Measurements from ENCODE around the gene SYNM. TPM values are rescaled to one million over a fixed set of nuclear protein-coding genes. Genes with fewer than 3 reads are reported as not detected.
A peak's percentile ranks its signal among the peaks of the same experiment; 100 is the strongest.
"Not testable (repeated sequence)": the region's sequence is repeated elsewhere in the genome, so short reads cannot be mapped to it uniquely, and the experiment has no call there.

The SYNM gene
- total RNA-seq, 1 donor from 2014 or later: 0.55 TPM

DNA sequence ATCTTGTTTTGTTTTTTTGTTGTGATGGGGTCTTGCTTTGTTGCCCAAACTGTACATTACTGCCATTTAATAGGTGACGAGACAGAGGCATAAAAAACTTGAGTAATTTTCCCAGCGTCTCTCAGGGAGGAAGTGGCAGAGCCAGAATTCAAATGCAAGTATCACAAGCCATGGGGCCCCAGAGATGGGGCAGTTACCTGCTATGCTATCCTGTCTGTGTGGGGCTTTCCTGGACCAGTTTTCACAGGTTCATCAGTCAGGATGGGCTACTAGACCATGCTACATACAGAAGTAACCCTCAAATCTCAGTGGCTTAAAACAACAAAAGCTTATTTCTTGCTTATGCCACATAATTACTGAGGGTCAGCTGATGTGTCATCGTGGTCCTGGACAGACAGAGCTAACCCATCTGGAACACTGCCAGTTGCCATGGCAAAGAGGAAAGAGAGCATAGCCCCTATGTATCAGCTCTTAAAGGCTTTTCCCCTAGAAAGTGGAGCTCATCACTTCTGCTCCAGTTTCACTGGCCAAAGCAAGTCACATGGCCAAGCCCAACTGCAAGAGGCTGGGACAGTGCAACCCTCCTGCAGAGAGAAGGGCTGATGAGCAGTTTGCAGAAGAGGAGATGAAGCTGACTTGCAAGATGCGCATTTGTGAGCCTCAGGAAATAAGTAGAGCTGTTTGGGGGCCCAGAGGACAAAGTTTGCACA is 31.7 kb upstream of the SYNM start:
- no peak for DNase-seq (ENCODE audit: low spot score)
- Mint-ChIP-seq H3K27me3 (ENCODE audit: low read depth) (peaks cover 3% of the 10 kb centered on the region), H3K36me3 (ENCODE audit: low read depth) (no peaks in the 10 kb centered on the region), H3K4me3 (ENCODE audit: low read depth) (no peak overlapping the region), H3K9me3 (no peaks in the 10 kb centered on the region), H3K27ac (no peak overlapping the region), H3K4me1 (ENCODE audit: low read depth) (peaks cover 2% of the 10 kb centered on the region)
- intact Hi-C loops (cut with micrococcal nuclease): no loop called here

DNA sequence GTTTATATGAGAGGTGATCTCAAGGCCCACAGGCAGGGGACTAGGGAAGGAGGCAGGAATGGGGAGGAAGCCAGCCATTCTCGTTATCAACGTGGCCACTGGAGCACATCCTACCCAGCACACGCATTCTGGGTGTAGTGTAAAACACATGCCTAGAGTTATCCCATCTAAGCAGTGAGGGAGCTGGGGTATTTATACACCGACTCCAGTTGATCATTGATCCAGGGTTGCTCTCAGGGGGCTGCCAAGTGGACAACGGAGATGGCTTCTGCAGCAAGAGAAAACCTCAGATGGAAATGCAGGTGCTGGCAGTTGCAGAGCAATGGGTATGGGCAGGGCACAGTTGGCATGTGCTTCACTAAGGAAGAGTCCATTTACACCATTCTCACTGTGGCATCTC is 30.4 kb upstream of the SYNM start:
- no peaks in the 10 kb centered on the region for H3K9me3 Mint-ChIP-seq
- H3K4me3 Mint-ChIP-seq (ENCODE audit: low read depth): no peak overlapping the region
- H3K27ac Mint-ChIP-seq: no peak overlapping the region
- peaks cover 2% of the 10 kb centered on the region for H3K4me1 Mint-ChIP-seq (ENCODE audit: low read depth)
- H3K27me3 Mint-ChIP-seq (ENCODE audit: low read depth): peaks cover 10% of the 10 kb centered on the region
- no peak for DNase-seq (ENCODE audit: low spot score)
- no peaks in the 10 kb centered on the region for H3K36me3 Mint-ChIP-seq (ENCODE audit: low read depth)
- intact Hi-C loops (cut with micrococcal nuclease): no loop called here

GRCh38 chr15:99075059-99075652 is 29.7 kb upstream of the SYNM start:
- intact Hi-C loops (cut with micrococcal nuclease): loop anchor here (5.0 kb wide), 1 partner anchor 423 kb away; no protein-coding TSS in a partner anchor
- not testable (repeated sequence) for H3K27ac Mint-ChIP-seq; H3K9me3 Mint-ChIP-seq; DNase-seq (ENCODE audit: low spot score); H3K4me3 Mint-ChIP-seq (ENCODE audit: low read depth); H3K36me3 Mint-ChIP-seq (ENCODE audit: low read depth); H3K4me1 Mint-ChIP-seq (ENCODE audit: low read depth)
- peaks cover 13% of the 10 kb centered on the region for H3K27me3 Mint-ChIP-seq (ENCODE audit: low read depth)

- intact Hi-C loops (cut with micrococcal nuclease): loop anchor here (1.0 to 5.0 kb wide), 3 partner anchors 424 to 634 kb away; no protein-coding TSS in a partner anchor
- Mint-ChIP-seq H3K9me3 (no peaks in the 10 kb centered on the region), H3K27me3 (ENCODE audit: low read depth) (peaks cover 17% of the 10 kb centered on the region), H3K4me1 (ENCODE audit: low read depth) (peaks cover 2% of the 10 kb centered on the region), H3K4me3 (ENCODE audit: low read depth) (no peak overlapping the region), H3K36me3 (ENCODE audit: low read depth) (no peaks in the 10 kb centered on the region), H3K27ac (no peak overlapping the region)
- no peak for DNase-seq (ENCODE audit: low spot score)
Measured at GRCh38 chr15:99076109-99076508, 28.8 kb upstream of the SYNM start.

DNA sequence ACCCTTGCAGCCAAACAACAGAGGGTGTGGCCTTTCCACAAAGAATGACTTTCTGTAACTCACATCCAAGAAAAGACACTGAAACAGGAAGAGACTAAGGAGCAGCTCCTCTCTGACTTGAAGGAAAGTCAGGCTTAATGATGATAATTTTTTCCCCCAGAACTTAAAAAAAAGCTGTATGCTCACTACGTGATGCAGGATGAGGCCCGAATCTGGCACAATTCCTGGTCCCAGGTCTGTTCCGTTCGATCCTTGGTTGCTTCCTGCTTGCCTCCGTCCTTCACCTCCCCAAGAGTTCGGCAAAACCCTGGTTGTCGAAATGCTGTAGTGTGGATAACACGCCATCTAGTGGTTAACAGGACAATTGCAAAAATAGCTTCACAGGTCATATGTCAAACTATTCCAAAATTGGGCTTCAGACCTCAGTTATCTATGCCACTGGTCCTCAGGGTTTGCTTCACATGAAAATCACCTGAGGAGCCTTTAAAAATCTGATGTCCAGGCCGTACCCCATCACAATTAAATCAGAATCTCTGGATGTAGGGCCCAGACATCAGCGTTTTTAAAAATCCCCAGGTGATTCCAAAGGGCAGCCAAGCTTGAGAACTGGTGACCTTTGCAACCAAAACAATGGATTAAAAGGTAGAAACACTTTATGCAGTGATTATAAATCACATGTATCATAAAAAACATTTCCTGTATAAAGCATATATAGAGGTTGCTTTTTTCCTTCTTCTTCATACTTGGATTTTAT is 28.1 kb upstream of the SYNM start:
- no peak overlapping the region for H3K27ac Mint-ChIP-seq
- no peaks in the 10 kb centered on the region for H3K36me3 Mint-ChIP-seq (ENCODE audit: low read depth)
- H3K9me3 Mint-ChIP-seq: no peaks in the 10 kb centered on the region
- peak overlapping the region; percentile 73 for H3K4me3 Mint-ChIP-seq (ENCODE audit: low read depth)
- DNase-seq (ENCODE audit: low spot score): peak; percentile 24
- H3K4me1 Mint-ChIP-seq (ENCODE audit: low read depth): peaks cover 2% of the 10 kb centered on the region
- intact Hi-C loops (cut with micrococcal nuclease): loop anchor here (1.0 to 5.0 kb wide), 3 partner anchors 424 to 634 kb away; no protein-coding TSS in a partner anchor
- H3K27me3 Mint-ChIP-seq (ENCODE audit: low read depth): peaks cover 22% of the 10 kb centered on the region

- no peak for DNase-seq (ENCODE audit: low spot score)
- no peaks in the 10 kb centered on the region for H3K4me1 Mint-ChIP-seq (ENCODE audit: low read depth)
- intact Hi-C loops (cut with micrococcal nuclease): no loop called here
- H3K27ac Mint-ChIP-seq: no peak overlapping the region
- no peak overlapping the region for H3K4me3 Mint-ChIP-seq (ENCODE audit: low read depth)
- H3K36me3 Mint-ChIP-seq (ENCODE audit: low read depth): no peaks in the 10 kb centered on the region
- H3K9me3 Mint-ChIP-seq: no peaks in the 10 kb centered on the region
- H3K27me3 Mint-ChIP-seq (ENCODE audit: low read depth): peaks cover 30% of the 10 kb centered on the region
Measured at GRCh38 chr15:99082798-99083197, 22.1 kb upstream of the SYNM start.

- H3K9me3 Mint-ChIP-seq: no peaks in the 10 kb centered on the region
- H3K4me1 Mint-ChIP-seq (ENCODE audit: low read depth): peaks cover 1% of the 10 kb centered on the region
- intact Hi-C loops (cut with micrococcal nuclease): no loop called here
- DNase-seq (ENCODE audit: low spot score): no peak
- H3K4me3 Mint-ChIP-seq (ENCODE audit: low read depth): no peak overlapping the region
- no peaks in the 10 kb centered on the region for H3K36me3 Mint-ChIP-seq (ENCODE audit: low read depth)
- no peak overlapping the region for H3K27ac Mint-ChIP-seq
- H3K27me3 Mint-ChIP-seq (ENCODE audit: low read depth): peaks cover 22% of the 10 kb centered on the region
Measured at GRCh38 chr15:99084965-99085364, 19.9 kb upstream of the SYNM start.

DNA sequence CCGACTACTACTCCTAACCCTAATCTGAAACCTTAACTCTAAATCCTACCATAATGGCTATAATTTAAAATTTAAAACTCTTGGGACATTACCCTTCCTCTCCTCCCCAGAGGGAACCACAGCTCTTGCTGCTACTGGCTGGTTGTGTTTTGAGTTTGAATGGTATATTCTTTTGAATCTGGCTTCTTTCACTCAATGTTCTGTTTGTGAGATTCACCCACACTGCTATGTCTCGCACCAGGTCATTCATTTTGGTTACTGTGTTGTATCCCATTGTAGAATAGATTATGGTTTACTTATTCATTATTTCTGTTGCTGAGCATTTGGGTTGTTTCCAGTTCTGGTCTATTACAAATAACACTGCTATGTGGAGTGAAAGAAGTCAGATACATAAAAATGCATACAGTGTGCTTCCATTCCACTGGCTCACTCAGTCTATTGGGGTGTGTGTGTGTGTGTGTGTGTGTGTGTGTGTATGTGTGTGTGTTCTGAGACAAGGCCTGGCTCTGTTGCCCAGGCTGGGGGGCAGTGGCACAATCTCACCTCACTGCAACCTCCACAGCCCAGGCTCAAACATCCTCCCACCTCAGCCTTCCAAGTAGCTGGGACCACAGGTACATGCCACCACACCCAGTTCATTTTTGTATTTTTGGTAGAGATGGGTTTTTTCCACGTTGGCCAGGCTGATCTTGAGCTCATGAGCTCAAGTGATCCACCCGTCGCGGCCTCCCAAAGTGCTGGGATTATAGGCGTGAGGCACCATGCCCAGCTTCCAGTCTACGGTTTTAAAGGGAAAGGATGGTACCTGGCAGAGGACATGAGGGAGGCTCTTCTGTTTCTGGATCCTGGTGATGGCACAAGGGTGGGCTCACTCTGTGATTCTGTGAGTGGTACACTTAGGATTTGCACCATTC is 19.2 kb upstream of the SYNM start:
- H3K9me3 Mint-ChIP-seq: no peaks in the 10 kb centered on the region
- DNase-seq (ENCODE audit: low spot score): no peak
- peaks cover 26% of the 10 kb centered on the region for H3K27me3 Mint-ChIP-seq (ENCODE audit: low read depth)
- no peaks in the 10 kb centered on the region for H3K36me3 Mint-ChIP-seq (ENCODE audit: low read depth)
- no peak overlapping the region for H3K4me3 Mint-ChIP-seq (ENCODE audit: low read depth)
- peaks cover 6% of the 10 kb centered on the region for H3K4me1 Mint-ChIP-seq (ENCODE audit: low read depth)
- intact Hi-C loops (cut with micrococcal nuclease): no loop called here
- H3K27ac Mint-ChIP-seq: no peak overlapping the region

DNA sequence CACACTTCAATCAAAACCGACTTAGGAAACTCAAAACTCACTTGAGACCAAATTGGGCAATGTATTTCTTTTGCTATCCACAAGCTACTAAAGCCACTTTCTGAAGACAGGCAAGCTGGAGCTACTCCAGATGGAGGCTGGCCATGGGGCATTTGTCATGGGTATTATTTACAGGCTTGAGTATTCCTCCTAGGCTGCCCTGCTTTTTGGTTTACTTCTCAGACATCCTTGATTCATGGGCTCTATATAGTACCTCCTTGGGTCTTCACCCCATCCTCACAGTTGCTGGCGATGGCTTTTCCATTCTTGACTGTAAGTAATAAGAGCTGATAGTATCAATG is 18.6 kb upstream of the SYNM start:
- peaks cover 6% of the 10 kb centered on the region for H3K4me1 Mint-ChIP-seq (ENCODE audit: low read depth)
- H3K27ac Mint-ChIP-seq: no peak overlapping the region
- no peaks in the 10 kb centered on the region for H3K9me3 Mint-ChIP-seq
- H3K27me3 Mint-ChIP-seq (ENCODE audit: low read depth): peaks cover 21% of the 10 kb centered on the region
- intact Hi-C loops (cut with micrococcal nuclease): no loop called here
- no peak overlapping the region for H3K4me3 Mint-ChIP-seq (ENCODE audit: low read depth)
- no peaks in the 10 kb centered on the region for H3K36me3 Mint-ChIP-seq (ENCODE audit: low read depth)
- no peak for DNase-seq (ENCODE audit: low spot score)

- DNase-seq (ENCODE audit: low spot score): no peak
- H3K27ac Mint-ChIP-seq: no peak overlapping the region
- H3K4me1 Mint-ChIP-seq (ENCODE audit: low read depth): peaks cover 6% of the 10 kb centered on the region
- H3K9me3 Mint-ChIP-seq: no peaks in the 10 kb centered on the region
- peaks cover 14% of the 10 kb centered on the region for H3K27me3 Mint-ChIP-seq (ENCODE audit: low read depth)
- intact Hi-C loops (cut with micrococcal nuclease): no loop called here
- H3K36me3 Mint-ChIP-seq (ENCODE audit: low read depth): no peaks in the 10 kb centered on the region
- no peak overlapping the region for H3K4me3 Mint-ChIP-seq (ENCODE audit: low read depth)
Measured at GRCh38 chr15:99087405-99087943, 17.4 kb upstream of the SYNM start.

DNA sequence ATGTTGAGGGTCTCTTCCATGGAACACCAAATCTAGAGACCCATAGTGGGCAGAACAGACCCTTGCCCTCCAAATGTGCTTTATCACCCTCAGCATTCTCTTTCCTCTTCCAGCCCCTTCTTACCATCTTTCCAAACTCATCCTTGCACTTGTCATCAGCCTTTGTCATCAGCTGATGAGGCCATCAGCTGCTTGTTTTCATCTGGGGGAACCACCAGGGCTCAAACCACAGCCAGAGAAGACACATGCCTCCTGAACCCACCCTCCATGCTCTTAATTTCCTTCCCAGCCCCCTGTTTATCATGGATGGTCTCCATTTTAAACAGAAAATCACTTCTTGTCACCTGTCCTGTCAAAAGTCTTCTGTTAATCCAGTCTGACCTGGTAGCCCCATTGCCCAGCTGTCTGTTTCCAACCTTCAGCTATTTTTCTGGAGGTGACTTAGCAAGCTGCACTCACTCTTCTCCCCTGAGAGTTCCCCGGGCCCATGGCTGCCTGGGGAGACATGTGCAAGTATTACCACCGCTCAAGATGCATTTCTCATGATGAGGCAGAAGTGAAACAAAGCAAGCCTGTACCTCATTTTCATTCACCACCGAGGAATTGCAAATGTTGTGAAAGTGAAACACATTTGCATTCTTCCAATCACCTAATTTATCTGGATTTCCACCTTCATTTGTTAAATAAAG is 14.7 kb upstream of the SYNM start:
- Mint-ChIP-seq H3K27me3 (ENCODE audit: low read depth) (peaks cover 10% of the 10 kb centered on the region), H3K36me3 (ENCODE audit: low read depth) (no peaks in the 10 kb centered on the region), H3K9me3 (no peaks in the 10 kb centered on the region), H3K4me3 (ENCODE audit: low read depth) (no peak overlapping the region), H3K4me1 (ENCODE audit: low read depth) (peaks cover 6% of the 10 kb centered on the region), H3K27ac (no peak overlapping the region)
- intact Hi-C loops (cut with micrococcal nuclease): no loop called here
- no peak for DNase-seq (ENCODE audit: low spot score)

- Mint-ChIP-seq H3K4me3 (ENCODE audit: low read depth) (no peak overlapping the region), H3K9me3 (no peaks in the 10 kb centered on the region), H3K4me1 (ENCODE audit: low read depth) (peaks cover 6% of the 10 kb centered on the region), H3K36me3 (ENCODE audit: low read depth) (no peaks in the 10 kb centered on the region), H3K27ac (no peak overlapping the region), H3K27me3 (ENCODE audit: low read depth) (peaks cover 14% of the 10 kb centered on the region)
- intact Hi-C loops (cut with micrococcal nuclease): no loop called here
- no peak for DNase-seq (ENCODE audit: low spot score)
Measured at GRCh38 chr15:99090938-99091337, 13.9 kb upstream of the SYNM start.
